NCI-H82 treated with DMSO at 0.1 percent for 48 hours (cell line): ENCODE measurements around the gene UNC13C.
"Not testable (repeated sequence)": the region's sequence is repeated elsewhere in the genome, so short reads cannot be mapped to it uniquely, and the experiment has no call there.

Source experiments
- DNase-seq: peaks from one replicate; lab custom pipeline; 2025; ENCODE audit not compliant: unreplicated experiment; lab: John Stamatoyannopoulos, UW

UNC13C gene

GRCh38 chr15:53978253-53978906, at the start of gene UNC13C:
Gene UNC13C (plus strand): TSS chr15:53978441. CDS start chr15:54012904, 34,463 bp downstream.
- DNase-seq, result no peak

- no peak for DNase-seq
Observed at GRCh38 chr15:53936137-53936536, 42.1 kb upstream of the UNC13C start.

- DNase-seq, result not testable (repeated sequence)
Observed at GRCh38 chr15:53937632-53938031, 40.6 kb upstream of the UNC13C start.

GRCh38 chr15:53950572-53950971, 27.7 kb upstream of the UNC13C start:
- DNase-seq, result no peak

- DNase-seq, result no peak
Observed at GRCh38 chr15:53955396-53955795, 22.8 kb upstream of the UNC13C start.

- no peak for DNase-seq
Observed at GRCh38 chr15:53962646-53963561, 15.3 kb upstream of the UNC13C start.

- no peak for DNase-seq
Observed at GRCh38 chr15:53963801-53964200, 14.4 kb upstream of the UNC13C start.

- no peak for DNase-seq
Observed at GRCh38 chr15:53974121-53974520, 4.1 kb upstream of the UNC13C start.

GRCh38 chr15:53974813-53975212, 3.4 kb upstream of the UNC13C start:
- DNase-seq, result no peak

- DNase-seq, result peak; percentile 51
Observed at GRCh38 chr15:53976844-53977392, 1.3 kb upstream of the UNC13C start.

- DNase-seq, result no peak
Observed at GRCh38 chr15:53979051-53979788, 979 bp downstream of the UNC13C start.

- DNase-seq, result no peak
Observed at GRCh38 chr15:53980021-53980420, 1.8 kb downstream of the UNC13C start.

- no peak for DNase-seq
Observed at GRCh38 chr15:53982071-53982680, 3.9 kb downstream of the UNC13C start.

- no peak for DNase-seq
Observed at GRCh38 chr15:53982876-53983275, 4.6 kb downstream of the UNC13C start.

- no peak for DNase-seq
Observed at GRCh38 chr15:53984221-53984620, 6.0 kb downstream of the UNC13C start.

- DNase-seq, result no peak
Observed at GRCh38 chr15:53985562-53985961, 7.3 kb downstream of the UNC13C start.

GRCh38 chr15:53987480-53987879, 9.2 kb downstream of the UNC13C start:
- DNase-seq, result no peak

- DNase-seq, result no peak
Observed at GRCh38 chr15:54007256-54007655, 29.0 kb downstream of the UNC13C start.

- DNase-seq, result peak; percentile 64
Observed at GRCh38 chr15:54011656-54012055, 33.4 kb downstream of the UNC13C start.

GRCh38 chr15:54014067-54014655, 35.9 kb downstream of the UNC13C start:
- no peak for DNase-seq
